WTC11 (cell line): ENCODE data around the gene CRISP2. TPM values are rescaled to one million over a fixed set of nuclear protein-coding genes. Genes with fewer than 3 reads are reported as not detected.

Source experiments
- ATAC-seq: fragments of 200-7000 bp; cut with Tn5 transposase; 2 replicates; pipeline ENCODE4 v1.10.0; 2021; ENCODE audit warnings: mild to moderate bottlenecking, moderate library complexity
- CTCF ChIA-PET: fragments of 300-600 bp; sonication (Branson Sonifier 250); formaldehyde crosslinking; loops from one replicate; lab custom pipeline; 2021; ENCODE audit warnings: antibody characterized with exemption; lab: Charles Lee
- POLR2A ChIA-PET: fragments of 350-600 bp; sonication (Branson Sonifier 250); formaldehyde crosslinking; loops from one replicate; lab custom pipeline; 2021; ENCODE audit warnings: antibody characterized with exemption; lab: Charles Lee
- DNase-seq: peaks from one replicate; pipeline ENCODE4 v3.0.0; 2021; ENCODE audit warnings: low spot score
- H3K27ac Mint-ChIP-seq: 2 replicates; pipeline ENCODE4 v1.8.0; 2021; ENCODE audit warnings: mixed read lengths
- H3K27me3 Mint-ChIP-seq: 2 replicates; pipeline ENCODE4 v1.8.0; 2021; ENCODE audit warnings: low read depth, mild to moderate bottlenecking, moderate library complexity, mixed read lengths
- H3K36me3 Mint-ChIP-seq: 2 replicates; pipeline ENCODE4 v1.8.0; 2021; ENCODE audit warnings: mixed read lengths
- H3K4me1 Mint-ChIP-seq: 2 replicates; pipeline ENCODE4 v1.8.0; 2022; ENCODE audit warnings: mixed read lengths
- H3K4me3 Mint-ChIP-seq: 2 replicates; pipeline ENCODE4 v1.8.0; 2021; ENCODE audit warnings: mild to moderate bottlenecking, moderate library complexity, mixed read lengths
- H3K9me3 Mint-ChIP-seq: 2 replicates; pipeline ENCODE4 v1.8.0; 2021; ENCODE audit warnings: mixed read lengths
- ATF1 ChIP-seq: sonication (generic); formaldehyde crosslinking; IDR thresholded peaks from 2 replicates; pipeline ENCODE4 v1.8.1; 2023; ENCODE audit warnings: mild to moderate bottlenecking, moderate library complexity, missing genetic modification reagents
- CREB1 ChIP-seq: sonication (generic); formaldehyde crosslinking; IDR thresholded peaks from 2 replicates; pipeline ENCODE4 v1.8.0; 2023; ENCODE audit warnings: mild to moderate bottlenecking, missing genetic modification reagents
- CREM ChIP-seq: sonication (generic); formaldehyde crosslinking; IDR thresholded peaks from 2 replicates; pipeline ENCODE4 v1.8.1; 2022; ENCODE audit warnings: mild to moderate bottlenecking, missing genetic modification reagents, moderate library complexity
- FOXK1 ChIP-seq: sonication (generic); formaldehyde crosslinking; IDR thresholded peaks from 2 replicates; pipeline ENCODE4 v1.8.0; 2022; ENCODE audit warnings: mild to moderate bottlenecking, moderate library complexity, missing genetic modification reagents
- GRHL2 ChIP-seq: fragments of 250-450 bp; sonication (Bioruptor Pico); IDR thresholded peaks from 2 replicates; pipeline ENCODE4 v1.8.0; 2022; ENCODE audit warnings: mild to moderate bottlenecking, moderate library complexity; ENCODE audit not compliant: insufficient replicate concordance, severe bottlenecking
- GTF2I ChIP-seq: fragments of 250-450 bp; sonication (Bioruptor Pico); conservative IDR thresholded peaks from 2 replicates; pipeline ENCODE4 v1.4.0; 2021; ENCODE audit warnings: mild to moderate bottlenecking
- NFYB ChIP-seq: sonication (generic); formaldehyde crosslinking; conservative IDR thresholded peaks from 2 replicates; pipeline ENCODE4 v1.8.0; 2022; ENCODE audit warnings: low read depth, missing genetic modification reagents
- NR2C2 ChIP-seq: sonication (generic); formaldehyde crosslinking; IDR thresholded peaks from 2 replicates; pipeline ENCODE4 v1.8.0; 2022; ENCODE audit warnings: mild to moderate bottlenecking, missing genetic modification reagents
- TEAD4 ChIP-seq: sonication (generic); formaldehyde crosslinking; IDR thresholded peaks from 2 replicates; pipeline ENCODE4 v1.8.0; 2022; ENCODE audit warnings: mild to moderate bottlenecking, missing genetic modification reagents
- ZNF138 ChIP-seq: sonication (generic); formaldehyde crosslinking; conservative IDR thresholded peaks from 2 replicates; pipeline ENCODE4 v1.8.1; 2022; ENCODE audit warnings: mild to moderate bottlenecking, moderate library complexity, missing genetic modification reagents
- ZNF219 ChIP-seq: sonication (generic); formaldehyde crosslinking; IDR thresholded peaks from 2 replicates; pipeline ENCODE4 v1.8.0; 2023; ENCODE audit warnings: missing genetic modification reagents, mild to moderate bottlenecking, borderline replicate concordance
- ZNF263 ChIP-seq: sonication (generic); formaldehyde crosslinking; IDR thresholded peaks from 2 replicates; pipeline ENCODE4 v1.8.1; 2022; ENCODE audit warnings: low read depth, mild to moderate bottlenecking, moderate library complexity, missing genetic modification reagents
- ZNF396 ChIP-seq: fragments of 250-450 bp; sonication (Bioruptor Pico); IDR thresholded peaks from 2 replicates; pipeline ENCODE4 v1.8.0; 2021; ENCODE audit warnings: mild to moderate bottlenecking, moderate library complexity, borderline replicate concordance
- total RNA-seq: library from RNA; stranded (reverse); gene quantifications from 3 replicates; pipeline ENCODE4 v1.2.3, GENCODE V29; 2021
- TF ChIP-seq, protein P1 (sequence below): sonication (generic); formaldehyde crosslinking; IDR thresholded peaks from 2 replicates; pipeline ENCODE4 v1.8.0; 2022; ENCODE audit warnings: mild to moderate bottlenecking, missing genetic modification reagents
- TF ChIP-seq, protein P2 (sequence below): sonication (generic); formaldehyde crosslinking; IDR thresholded peaks from 2 replicates; pipeline ENCODE4 v1.8.0; 2023; ENCODE audit warnings: missing genetic modification reagents, mild to moderate bottlenecking, borderline replicate concordance
- TF ChIP-seq, protein P3 (sequence below): fragments of 200-600 bp; IDR thresholded peaks from 2 replicates; pipeline ENCODE4 v1.8.0; 2022; ENCODE audit warnings: antibody characterized with exemption
- TF ChIP-seq, protein P4 (sequence below): sonication (generic); formaldehyde crosslinking; IDR thresholded peaks from 2 replicates; pipeline ENCODE4 v1.8.0; 2022; ENCODE audit warnings: mild to moderate bottlenecking, missing genetic modification reagents
- TF ChIP-seq, protein P5 (sequence below): fragments of 250-450 bp; sonication (Bioruptor Pico); IDR thresholded peaks from 2 replicates; pipeline ENCODE4 v2.1.2; 2022; ENCODE audit warnings: mild to moderate bottlenecking, moderate library complexity
- TF ChIP-seq, protein P6 (sequence below): fragments of 250-450 bp; sonication (Bioruptor Pico); IDR thresholded peaks from 2 replicates; pipeline ENCODE4 v1.8.0; 2021; ENCODE audit warnings: mild to moderate bottlenecking
- TF ChIP-seq, protein P7 (sequence below): sonication (generic); formaldehyde crosslinking; IDR thresholded peaks from 2 replicates; pipeline ENCODE4 v1.8.0; 2023; ENCODE audit warnings: mild to moderate bottlenecking, missing genetic modification reagents

Gene CRISP2
- total RNA-seq, 1 experiment from 2014 or later = not detected

DNA sequence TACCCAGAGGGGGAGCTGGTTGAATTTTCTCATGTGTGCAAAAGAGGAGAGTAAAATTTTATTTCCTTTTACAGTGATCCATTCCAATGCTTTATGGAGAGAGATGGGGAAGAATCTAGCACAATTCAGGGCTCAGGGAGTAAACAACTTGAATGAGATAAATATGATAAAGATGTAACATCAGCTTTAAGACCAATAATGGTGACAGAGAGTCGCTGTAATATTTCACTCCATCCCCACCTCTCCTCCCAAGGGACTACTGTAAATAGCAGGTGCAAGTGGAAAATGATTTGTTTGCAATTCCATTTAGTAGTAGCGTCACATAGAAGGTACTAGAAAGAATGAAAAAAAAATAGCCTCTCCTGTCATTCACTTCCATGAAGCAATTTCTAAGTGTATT is 26.1 kb upstream of the CRISP2 start:
- ATAC-seq = no peak
- Mint-ChIP-seq H3K27ac (no peak overlapping the region), H3K36me3 (no peaks in the 10 kb centered on the region), H3K4me1 (peaks cover 4% of the 10 kb centered on the region; the same call in 1 of the 2 replicates), H3K4me3 (no peak overlapping the region), H3K9me3 (no peaks in the 10 kb centered on the region), H3K27me3 (no peaks in the 10 kb centered on the region)
- TF ChIP-seq NFYB (CRISPR knock-in tag) = no peak
- TF ChIP-seq CREM = no peak
- TF ChIP-seq, protein P1, sequence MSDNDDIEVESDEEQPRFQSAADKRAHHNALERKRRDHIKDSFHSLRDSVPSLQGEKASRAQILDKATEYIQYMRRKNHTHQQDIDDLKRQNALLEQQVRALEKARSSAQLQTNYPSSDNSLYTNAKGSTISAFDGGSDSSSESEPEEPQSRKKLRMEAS = no peak
- no peak for TF ChIP-seq FOXK1 (CRISPR knock-in tag)
- TF ChIP-seq, protein P2, sequence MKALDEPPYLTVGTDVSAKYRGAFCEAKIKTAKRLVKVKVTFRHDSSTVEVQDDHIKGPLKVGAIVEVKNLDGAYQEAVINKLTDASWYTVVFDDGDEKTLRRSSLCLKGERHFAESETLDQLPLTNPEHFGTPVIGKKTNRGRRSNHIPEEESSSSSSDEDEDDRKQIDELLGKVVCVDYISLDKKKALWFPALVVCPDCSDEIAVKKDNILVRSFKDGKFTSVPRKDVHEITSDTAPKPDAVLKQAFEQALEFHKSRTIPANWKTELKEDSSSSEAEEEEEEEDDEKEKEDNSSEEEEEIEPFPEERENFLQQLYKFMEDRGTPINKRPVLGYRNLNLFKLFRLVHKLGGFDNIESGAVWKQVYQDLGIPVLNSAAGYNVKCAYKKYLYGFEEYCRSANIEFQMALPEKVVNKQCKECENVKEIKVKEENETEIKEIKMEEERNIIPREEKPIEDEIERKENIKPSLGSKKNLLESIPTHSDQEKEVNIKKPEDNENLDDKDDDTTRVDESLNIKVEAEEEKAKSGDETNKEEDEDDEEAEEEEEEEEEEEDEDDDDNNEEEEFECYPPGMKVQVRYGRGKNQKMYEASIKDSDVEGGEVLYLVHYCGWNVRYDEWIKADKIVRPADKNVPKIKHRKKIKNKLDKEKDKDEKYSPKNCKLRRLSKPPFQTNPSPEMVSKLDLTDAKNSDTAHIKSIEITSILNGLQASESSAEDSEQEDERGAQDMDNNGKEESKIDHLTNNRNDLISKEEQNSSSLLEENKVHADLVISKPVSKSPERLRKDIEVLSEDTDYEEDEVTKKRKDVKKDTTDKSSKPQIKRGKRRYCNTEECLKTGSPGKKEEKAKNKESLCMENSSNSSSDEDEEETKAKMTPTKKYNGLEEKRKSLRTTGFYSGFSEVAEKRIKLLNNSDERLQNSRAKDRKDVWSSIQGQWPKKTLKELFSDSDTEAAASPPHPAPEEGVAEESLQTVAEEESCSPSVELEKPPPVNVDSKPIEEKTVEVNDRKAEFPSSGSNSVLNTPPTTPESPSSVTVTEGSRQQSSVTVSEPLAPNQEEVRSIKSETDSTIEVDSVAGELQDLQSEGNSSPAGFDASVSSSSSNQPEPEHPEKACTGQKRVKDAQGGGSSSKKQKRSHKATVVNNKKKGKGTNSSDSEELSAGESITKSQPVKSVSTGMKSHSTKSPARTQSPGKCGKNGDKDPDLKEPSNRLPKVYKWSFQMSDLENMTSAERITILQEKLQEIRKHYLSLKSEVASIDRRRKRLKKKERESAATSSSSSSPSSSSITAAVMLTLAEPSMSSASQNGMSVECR (CRISPR knock-in tag) = no peak
- TF ChIP-seq ATF1 (CRISPR knock-in tag) = no peak
- no peak for TF ChIP-seq CREB1 (CRISPR knock-in tag)
- TF ChIP-seq GRHL2 (CRISPR knock-in tag) = no peak
- TF ChIP-seq ZNF219 (CRISPR knock-in tag) = no peak
- DNase-seq = no peak
- ChIA-PET CTCF (no interaction called here), POLR2A (no interaction called here)

DNA sequence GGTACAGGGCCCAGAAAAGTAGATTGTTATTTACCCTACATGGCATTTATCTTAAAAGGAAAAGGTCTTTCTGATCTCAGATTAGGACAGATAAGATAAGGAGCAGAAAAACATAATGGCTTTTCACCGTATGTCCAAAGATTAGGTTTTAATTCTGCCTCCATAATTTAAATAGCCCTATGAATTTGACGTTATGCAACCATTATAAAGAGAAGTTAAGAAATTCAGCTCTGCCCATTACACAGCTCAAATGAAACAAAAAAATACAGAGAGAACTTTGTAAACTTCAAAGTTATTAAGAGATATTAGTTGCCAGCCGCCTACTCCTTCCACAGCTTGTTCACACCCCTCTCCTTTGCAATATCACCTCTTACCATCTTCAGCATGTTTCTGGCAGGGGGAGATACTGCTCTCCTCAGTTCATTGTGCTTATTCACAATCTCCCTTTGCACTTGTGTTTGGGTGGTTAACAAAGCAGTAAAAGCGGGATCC is 22.7 kb upstream of the CRISP2 start:
- ChIA-PET CTCF (interaction anchor here (0.6 kb wide), 1 partner anchor 581 kb away, joined by 4 read pairs; no protein-coding TSS in a partner anchor), POLR2A (no interaction called here)
- H3K9me3 Mint-ChIP-seq = no peaks in the 10 kb centered on the region
- no peak overlapping the region for H3K4me3 Mint-ChIP-seq
- H3K36me3 Mint-ChIP-seq = no peaks in the 10 kb centered on the region
- H3K27me3 Mint-ChIP-seq = no peaks in the 10 kb centered on the region
- no peak for ATAC-seq
- no peak for DNase-seq
- H3K27ac Mint-ChIP-seq = no peak overlapping the region
- peaks cover 4% of the 10 kb centered on the region; the same call in 1 of the 2 replicates for H3K4me1 Mint-ChIP-seq
- TF ChIP-seq, protein P3, sequence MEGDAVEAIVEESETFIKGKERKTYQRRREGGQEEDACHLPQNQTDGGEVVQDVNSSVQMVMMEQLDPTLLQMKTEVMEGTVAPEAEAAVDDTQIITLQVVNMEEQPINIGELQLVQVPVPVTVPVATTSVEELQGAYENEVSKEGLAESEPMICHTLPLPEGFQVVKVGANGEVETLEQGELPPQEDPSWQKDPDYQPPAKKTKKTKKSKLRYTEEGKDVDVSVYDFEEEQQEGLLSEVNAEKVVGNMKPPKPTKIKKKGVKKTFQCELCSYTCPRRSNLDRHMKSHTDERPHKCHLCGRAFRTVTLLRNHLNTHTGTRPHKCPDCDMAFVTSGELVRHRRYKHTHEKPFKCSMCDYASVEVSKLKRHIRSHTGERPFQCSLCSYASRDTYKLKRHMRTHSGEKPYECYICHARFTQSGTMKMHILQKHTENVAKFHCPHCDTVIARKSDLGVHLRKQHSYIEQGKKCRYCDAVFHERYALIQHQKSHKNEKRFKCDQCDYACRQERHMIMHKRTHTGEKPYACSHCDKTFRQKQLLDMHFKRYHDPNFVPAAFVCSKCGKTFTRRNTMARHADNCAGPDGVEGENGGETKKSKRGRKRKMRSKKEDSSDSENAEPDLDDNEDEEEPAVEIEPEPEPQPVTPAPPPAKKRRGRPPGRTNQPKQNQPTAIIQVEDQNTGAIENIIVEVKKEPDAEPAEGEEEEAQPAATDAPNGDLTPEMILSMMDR = no peak
- TF ChIP-seq ZNF263 = no peak
- TF ChIP-seq, protein P4, sequence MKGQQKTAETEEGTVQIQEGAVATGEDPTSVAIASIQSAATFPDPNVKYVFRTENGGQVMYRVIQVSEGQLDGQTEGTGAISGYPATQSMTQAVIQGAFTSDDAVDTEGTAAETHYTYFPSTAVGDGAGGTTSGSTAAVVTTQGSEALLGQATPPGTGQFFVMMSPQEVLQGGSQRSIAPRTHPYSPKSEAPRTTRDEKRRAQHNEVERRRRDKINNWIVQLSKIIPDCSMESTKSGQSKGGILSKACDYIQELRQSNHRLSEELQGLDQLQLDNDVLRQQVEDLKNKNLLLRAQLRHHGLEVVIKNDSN (CRISPR knock-in tag) = no peak

DNA sequence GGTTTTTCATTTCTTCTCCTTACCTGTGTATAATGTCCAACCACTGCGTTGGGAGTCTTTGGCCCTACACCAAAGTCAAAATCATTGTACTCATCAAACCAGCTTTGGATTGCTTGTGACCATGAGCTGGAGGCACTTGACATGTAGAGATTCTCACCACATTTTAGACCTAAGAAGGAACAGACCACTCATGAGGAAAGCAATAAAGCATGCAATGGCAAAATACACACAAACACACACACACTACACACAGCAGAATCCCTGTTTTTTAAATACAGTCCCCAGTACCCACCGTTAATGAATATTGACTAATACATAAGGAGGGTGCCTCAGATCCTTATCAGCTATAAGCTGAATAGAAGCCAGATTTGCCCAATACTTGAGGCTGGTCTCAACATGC is 20.3 kb upstream of the CRISP2 start:
- DNase-seq = no peak
- H3K27me3 Mint-ChIP-seq = no peaks in the 10 kb centered on the region
- H3K4me1 Mint-ChIP-seq = peaks cover 5% of the 10 kb centered on the region
- POLR2A ChIA-PET = no interaction called here
- no peak overlapping the region for H3K4me3 Mint-ChIP-seq
- no peaks in the 10 kb centered on the region for H3K36me3 Mint-ChIP-seq
- CTCF ChIA-PET = no interaction called here
- no peak for ATAC-seq
- H3K27ac Mint-ChIP-seq = no peak overlapping the region
- H3K9me3 Mint-ChIP-seq = no peaks in the 10 kb centered on the region
- no peak for TF ChIP-seq ZNF138 (CRISPR knock-in tag)
- TF ChIP-seq, protein P5, sequence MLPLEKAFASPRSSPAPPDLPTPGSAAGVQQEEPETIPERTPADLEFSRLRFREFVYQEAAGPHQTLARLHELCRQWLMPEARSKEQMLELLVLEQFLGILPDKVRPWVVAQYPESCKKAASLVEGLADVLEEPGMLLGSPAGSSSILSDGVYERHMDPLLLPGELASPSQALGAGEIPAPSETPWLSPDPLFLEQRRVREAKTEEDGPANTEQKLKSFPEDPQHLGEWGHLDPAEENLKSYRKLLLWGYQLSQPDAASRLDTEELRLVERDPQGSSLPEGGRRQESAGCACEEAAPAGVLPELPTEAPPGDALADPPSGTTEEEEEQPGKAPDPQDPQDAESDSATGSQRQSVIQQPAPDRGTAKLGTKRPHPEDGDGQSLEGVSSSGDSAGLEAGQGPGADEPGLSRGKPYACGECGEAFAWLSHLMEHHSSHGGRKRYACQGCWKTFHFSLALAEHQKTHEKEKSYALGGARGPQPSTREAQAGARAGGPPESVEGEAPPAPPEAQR = no peak
- TF ChIP-seq, protein P6, sequence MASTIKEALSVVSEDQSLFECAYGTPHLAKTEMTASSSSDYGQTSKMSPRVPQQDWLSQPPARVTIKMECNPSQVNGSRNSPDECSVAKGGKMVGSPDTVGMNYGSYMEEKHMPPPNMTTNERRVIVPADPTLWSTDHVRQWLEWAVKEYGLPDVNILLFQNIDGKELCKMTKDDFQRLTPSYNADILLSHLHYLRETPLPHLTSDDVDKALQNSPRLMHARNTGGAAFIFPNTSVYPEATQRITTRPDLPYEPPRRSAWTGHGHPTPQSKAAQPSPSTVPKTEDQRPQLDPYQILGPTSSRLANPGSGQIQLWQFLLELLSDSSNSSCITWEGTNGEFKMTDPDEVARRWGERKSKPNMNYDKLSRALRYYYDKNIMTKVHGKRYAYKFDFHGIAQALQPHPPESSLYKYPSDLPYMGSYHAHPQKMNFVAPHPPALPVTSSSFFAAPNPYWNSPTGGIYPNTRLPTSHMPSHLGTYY (CRISPR knock-in tag) = no peak
- TF ChIP-seq ZNF219 (CRISPR knock-in tag) = no peak
- TF ChIP-seq ZNF396 (CRISPR knock-in tag) = no peak
- TF ChIP-seq, protein P7, sequence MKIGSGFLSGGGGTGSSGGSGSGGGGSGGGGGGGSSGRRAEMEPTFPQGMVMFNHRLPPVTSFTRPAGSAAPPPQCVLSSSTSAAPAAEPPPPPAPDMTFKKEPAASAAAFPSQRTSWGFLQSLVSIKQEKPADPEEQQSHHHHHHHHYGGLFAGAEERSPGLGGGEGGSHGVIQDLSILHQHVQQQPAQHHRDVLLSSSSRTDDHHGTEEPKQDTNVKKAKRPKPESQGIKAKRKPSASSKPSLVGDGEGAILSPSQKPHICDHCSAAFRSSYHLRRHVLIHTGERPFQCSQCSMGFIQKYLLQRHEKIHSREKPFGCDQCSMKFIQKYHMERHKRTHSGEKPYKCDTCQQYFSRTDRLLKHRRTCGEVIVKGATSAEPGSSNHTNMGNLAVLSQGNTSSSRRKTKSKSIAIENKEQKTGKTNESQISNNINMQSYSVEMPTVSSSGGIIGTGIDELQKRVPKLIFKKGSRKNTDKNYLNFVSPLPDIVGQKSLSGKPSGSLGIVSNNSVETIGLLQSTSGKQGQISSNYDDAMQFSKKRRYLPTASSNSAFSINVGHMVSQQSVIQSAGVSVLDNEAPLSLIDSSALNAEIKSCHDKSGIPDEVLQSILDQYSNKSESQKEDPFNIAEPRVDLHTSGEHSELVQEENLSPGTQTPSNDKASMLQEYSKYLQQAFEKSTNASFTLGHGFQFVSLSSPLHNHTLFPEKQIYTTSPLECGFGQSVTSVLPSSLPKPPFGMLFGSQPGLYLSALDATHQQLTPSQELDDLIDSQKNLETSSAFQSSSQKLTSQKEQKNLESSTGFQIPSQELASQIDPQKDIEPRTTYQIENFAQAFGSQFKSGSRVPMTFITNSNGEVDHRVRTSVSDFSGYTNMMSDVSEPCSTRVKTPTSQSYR (CRISPR knock-in tag) = no peak
- TF ChIP-seq NR2C2 (CRISPR knock-in tag) = no peak
- TF ChIP-seq GTF2I (CRISPR knock-in tag) = no peak
- no peak for TF ChIP-seq GRHL2 (CRISPR knock-in tag)
- TF ChIP-seq TEAD4 = no peak
